ENCODE results near the gene CAPN10. TPM values are rescaled to one million over a fixed set of nuclear protein-coding genes. Genes with fewer than 3 reads are reported as not detected.

The CAPN10 gene
- total RNA-seq, 2 donors from 2014 or later: 25.5 to 68.4 TPM

- Histone ChIP-seq H3K4me3 (no peak overlapping the region), H3K9me3 (no peaks in the 10 kb centered on the region), H3K27ac (no peak overlapping the region), H3K27me3 (replicated peaks; ENCODE audit: insufficient read depth) (peaks cover 6% of the 10 kb centered on the region), H3K36me3 (no peaks in the 10 kb centered on the region), H3K4me1 (replicated peaks) (no peaks in the 10 kb centered on the region)
- no peak for DNase-seq (ENCODE audit: low spot score)
- TF ChIP-seq POLR2AphosphoS5 (IDR thresholded peaks at IDR 0.05): no peak
- TF ChIP-seq, protein P1, sequence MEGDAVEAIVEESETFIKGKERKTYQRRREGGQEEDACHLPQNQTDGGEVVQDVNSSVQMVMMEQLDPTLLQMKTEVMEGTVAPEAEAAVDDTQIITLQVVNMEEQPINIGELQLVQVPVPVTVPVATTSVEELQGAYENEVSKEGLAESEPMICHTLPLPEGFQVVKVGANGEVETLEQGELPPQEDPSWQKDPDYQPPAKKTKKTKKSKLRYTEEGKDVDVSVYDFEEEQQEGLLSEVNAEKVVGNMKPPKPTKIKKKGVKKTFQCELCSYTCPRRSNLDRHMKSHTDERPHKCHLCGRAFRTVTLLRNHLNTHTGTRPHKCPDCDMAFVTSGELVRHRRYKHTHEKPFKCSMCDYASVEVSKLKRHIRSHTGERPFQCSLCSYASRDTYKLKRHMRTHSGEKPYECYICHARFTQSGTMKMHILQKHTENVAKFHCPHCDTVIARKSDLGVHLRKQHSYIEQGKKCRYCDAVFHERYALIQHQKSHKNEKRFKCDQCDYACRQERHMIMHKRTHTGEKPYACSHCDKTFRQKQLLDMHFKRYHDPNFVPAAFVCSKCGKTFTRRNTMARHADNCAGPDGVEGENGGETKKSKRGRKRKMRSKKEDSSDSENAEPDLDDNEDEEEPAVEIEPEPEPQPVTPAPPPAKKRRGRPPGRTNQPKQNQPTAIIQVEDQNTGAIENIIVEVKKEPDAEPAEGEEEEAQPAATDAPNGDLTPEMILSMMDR (IDR thresholded peaks at IDR 0.05): no peak
- TF ChIP-seq POLR2A (IDR thresholded peaks at IDR 0.05): no peak
- intact Hi-C loops (cut with DNase I): no loop called here
- WGBS: 70% methylated on average over 26 of the region's 30 CpGs
Observed at GRCh38 chr2:240646900-240647502, 60.5 kb downstream of the CAPN10 start.

DNA sequence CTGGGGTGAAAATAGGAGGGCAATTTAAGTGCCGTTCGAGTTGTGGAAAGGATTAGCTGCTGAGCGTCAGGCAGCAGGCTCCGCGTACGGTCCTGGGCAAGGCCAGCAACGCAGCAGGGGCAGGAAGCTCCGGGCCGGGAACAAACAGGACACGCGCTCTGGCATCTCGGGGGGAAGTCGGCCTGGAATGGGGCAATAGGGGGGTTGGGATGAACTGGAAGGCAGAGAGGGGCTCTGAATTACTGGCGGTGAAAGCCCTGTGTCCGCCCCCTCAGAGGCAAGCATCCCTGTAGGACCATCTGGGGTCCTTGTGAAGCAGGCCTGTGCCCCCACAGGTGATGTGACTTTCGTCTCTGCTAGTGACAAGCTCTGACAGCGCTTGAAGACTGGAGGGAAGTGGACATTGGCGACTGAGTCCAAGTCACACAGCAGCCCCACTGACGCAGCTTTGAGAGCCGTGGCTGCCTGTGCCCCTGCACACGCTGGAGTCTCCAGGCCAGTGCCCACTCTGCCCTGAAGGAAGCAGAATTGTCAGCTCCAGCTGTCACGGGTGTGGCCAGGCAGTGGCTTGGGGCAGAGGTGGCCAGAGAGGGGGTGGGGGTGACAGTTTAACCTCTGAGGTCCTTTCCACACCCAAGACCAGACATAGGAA is 61.1 kb downstream of the CAPN10 start:
- H3K27me3 ChIP-seq (replicated peaks; ENCODE audit: insufficient read depth): peaks cover 6% of the 10 kb centered on the region

GRCh38 chr2:240648155-240648649 is 61.7 kb downstream of the CAPN10 start:
- Histone ChIP-seq H3K27ac (no peak overlapping the region), H3K4me3 (no peak overlapping the region), H3K9me3 (no peaks in the 10 kb centered on the region), H3K4me1 (replicated peaks) (no peaks in the 10 kb centered on the region), H3K27me3 (replicated peaks; ENCODE audit: insufficient read depth) (peaks cover 6% of the 10 kb centered on the region), H3K36me3 (no peaks in the 10 kb centered on the region)
- TF ChIP-seq, protein P1 (IDR thresholded peaks at IDR 0.05): no peak
- no peak for TF ChIP-seq POLR2AphosphoS5 (IDR thresholded peaks at IDR 0.05)
- no peak for TF ChIP-seq POLR2A (IDR thresholded peaks at IDR 0.05)
- 83% methylated on average over 6 of the region's 6 CpGs for WGBS
- DNase-seq (ENCODE audit: low spot score): no peak
- intact Hi-C loops (cut with DNase I): no loop called here

More for the DNA sequence above, 61.1 kb downstream of the CAPN10 start:
- intact Hi-C loops (cut with DNase I): no loop called here
- no peak for DNase-seq (ENCODE audit: low spot score)
- Histone ChIP-seq H3K4me3 (no peak overlapping the region), H3K9me3 (no peaks in the 10 kb centered on the region), H3K27ac (no peak overlapping the region), H3K36me3 (no peaks in the 10 kb centered on the region), H3K4me1 (replicated peaks) (no peaks in the 10 kb centered on the region)
- 80% methylated on average over 22 of the region's 22 CpGs for WGBS
- TF ChIP-seq, protein P1 (IDR thresholded peaks at IDR 0.05): no peak
- TF ChIP-seq POLR2A (IDR thresholded peaks at IDR 0.05) (no peak), POLR2AphosphoS5 (IDR thresholded peaks at IDR 0.05) (no peak)

Other genes with a start within 250 kb of the CAPN10 start
- gene GPC1, start 151.1 kb upstream of the CAPN10 start, total RNA-seq: 100 to 1,000 TPM in 1 of 2 donors, 10 to 100 TPM in 1; 80.7 to 447 TPM
- gene ANKMY1, start 28.7 kb upstream of the CAPN10 start, total RNA-seq: 10 to 100 TPM; 22.7 to 31.4 TPM
- 10 to 100 TPM; 18.4 to 18.6 TPM for gene DUSP28, start 26.4 kb upstream of the CAPN10 start, total RNA-seq
- 10 to 100 TPM; 36.9 to 94.7 TPM for gene RNPEPL1, start 18.2 kb upstream of the CAPN10 start, total RNA-seq
- gene GPR35, start 38.7 kb downstream of the CAPN10 start, total RNA-seq: 1 to 10 TPM; 3.3 to 4.6 TPM
- not detected for gene AQP12B, start 96.2 kb downstream of the CAPN10 start, total RNA-seq
- gene AQP12A, start 105.1 kb downstream of the CAPN10 start, total RNA-seq: not detected
- gene KIF1A, start 233.5 kb downstream of the CAPN10 start, total RNA-seq: 10 to 100 TPM; 18.9 to 55.8 TPM

Data from prostate gland (tissue), 2 donors.